SK-N-SH treated with all-trans-retinoic acid at 6 μM for 48 hours (cell line): ENCODE results near the gene ISYNA1.

ENCODE experiments used
- CSDC2 ChIP-seq: fragments of 250-450 bp; sonication (Bioruptor Pico); IDR thresholded peaks from 2 replicates; pipeline ENCODE4 v1.5.0; 2020; ENCODE audit warnings: mild to moderate bottlenecking, moderate library complexity
- CSRNP3 ChIP-seq: fragments of 250-450 bp; sonication (Bioruptor Pico); IDR thresholded peaks from 2 replicates; pipeline ENCODE4 v1.5.1; 2021; ENCODE audit warnings: mild to moderate bottlenecking, moderate library complexity
- TCF4 ChIP-seq: fragments of 250-450 bp; sonication (Bioruptor Pico); IDR thresholded peaks from 2 replicates; pipeline ENCODE4 v1.8.0; 2021; ENCODE audit warnings: mild to moderate bottlenecking, moderate library complexity, borderline replicate concordance
- ZC3H10 ChIP-seq: fragments of 250-450 bp; sonication (Bioruptor Pico); IDR thresholded peaks from 2 replicates; pipeline ENCODE4 v1.5.1; 2021; ENCODE audit warnings: mild to moderate bottlenecking, moderate library complexity
- ZFP30 ChIP-seq: fragments of 450-650 bp; formaldehyde crosslinking; IDR thresholded peaks from 2 replicates; pipeline ENCODE4 v1.5.0; 2022; ENCODE audit warnings: mild to moderate bottlenecking, moderate library complexity

- TF ChIP-seq CSDC2 (CRISPR knock-in tag) (no peak), ZC3H10 (CRISPR knock-in tag) (no peak), CSRNP3 (CRISPR knock-in tag) (no peak), TCF4 (CRISPR knock-in tag) (no peak), ZFP30 (no peak)
These were observed 45.4 kb upstream of the ISYNA1 start for GRCh38 chr19:18483119-18483890.
